Osteocyte (in vitro differentiated cells): Measurements from ENCODE around the gene ADGRL1. TPM values are rescaled to one million over a fixed set of nuclear protein-coding genes. Genes with fewer than 3 reads are reported as not detected.
A peak's percentile ranks its signal among the peaks of the same experiment; 100 is the strongest.
"Not testable (repeated sequence)": the region's sequence is repeated elsewhere in the genome, so short reads cannot be mapped to it uniquely, and the experiment has no call there.

ENCODE experiments used
- DNase-seq: peaks from one replicate; pipeline ENCODE4 v3.0.0; 2021; ENCODE audit warnings: mixed read lengths; ENCODE audit not compliant: unreplicated experiment; ENCODE audit errors: extremely low spot score
- H3K27ac Mint-ChIP-seq: one replicate; pipeline ENCODE4 v1.8.0; 2021; ENCODE audit warnings: mild to moderate bottlenecking, mixed read lengths; ENCODE audit not compliant: unreplicated experiment
- H3K27me3 Mint-ChIP-seq: one replicate; pipeline ENCODE4 v1.8.0; 2021; ENCODE audit warnings: mixed read lengths; ENCODE audit not compliant: unreplicated experiment
- H3K36me3 Mint-ChIP-seq: one replicate; pipeline ENCODE4 v1.8.0; 2021; ENCODE audit warnings: mixed read lengths; ENCODE audit not compliant: unreplicated experiment
- H3K4me1 Mint-ChIP-seq: one replicate; pipeline ENCODE4 v1.8.0; 2021; ENCODE audit warnings: mixed read lengths; ENCODE audit not compliant: unreplicated experiment
- H3K4me3 Mint-ChIP-seq: one replicate; pipeline ENCODE4 v1.8.0; 2021; ENCODE audit warnings: mild to moderate bottlenecking, moderate library complexity, mixed read lengths; ENCODE audit not compliant: unreplicated experiment
- H3K9me3 Mint-ChIP-seq: one replicate; pipeline ENCODE4 v1.8.0; 2021; ENCODE audit warnings: mixed read lengths; ENCODE audit not compliant: unreplicated experiment
- CTCF ChIP-seq: fragments of 200-600 bp; sonication (generic); IDR thresholded peaks from 2 replicates; pipeline ENCODE4 v1.5.0; 2021; ENCODE audit warnings: antibody characterized with exemption, mild to moderate bottlenecking, moderate library complexity
- total RNA-seq: library from RNA; stranded (reverse); gene quantifications from 2 replicates; pipeline ENCODE4 v1.2.1, GENCODE V29; 2021

The ADGRL1 gene
- total RNA-seq, 1 donor from 2014 or later: 43.5 TPM

GRCh38 chr19:14222886-14223285, 16.9 kb upstream of the ADGRL1 start:
- H3K4me3 Mint-ChIP-seq: no peak overlapping the region
- H3K27me3 Mint-ChIP-seq: no peaks in the 10 kb centered on the region
- peaks cover 14% of the 10 kb centered on the region for H3K4me1 Mint-ChIP-seq
- DNase-seq: no peak
- TF ChIP-seq CTCF: no peak
- H3K27ac Mint-ChIP-seq: no peak overlapping the region
- no peaks in the 10 kb centered on the region for H3K9me3 Mint-ChIP-seq
- no peaks in the 10 kb centered on the region for H3K36me3 Mint-ChIP-seq

DNA sequence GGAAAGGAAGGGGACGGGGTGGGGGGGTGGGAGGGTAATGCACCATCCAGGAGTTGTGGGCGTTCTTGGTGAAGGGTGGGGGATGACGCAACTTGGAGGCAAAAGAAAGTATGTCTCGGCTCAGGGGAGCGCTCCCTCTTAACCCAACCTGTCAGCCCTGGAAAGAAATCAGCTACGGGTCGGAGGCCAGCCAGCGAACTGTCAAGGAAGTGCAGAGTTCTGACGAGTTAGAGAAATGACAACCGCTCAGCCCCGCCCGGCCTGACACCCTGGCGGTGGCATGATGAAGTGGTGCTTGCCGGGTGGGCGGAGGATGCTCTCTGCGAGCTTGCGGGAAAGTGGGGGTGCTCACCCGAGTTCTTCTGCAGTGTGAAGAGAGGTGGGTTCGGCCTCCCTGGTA, 15.4 kb upstream of the ADGRL1 start:
- H3K9me3 Mint-ChIP-seq, DNase-seq, H3K27ac Mint-ChIP-seq, H3K4me3 Mint-ChIP-seq, H3K36me3 Mint-ChIP-seq, H3K27me3 Mint-ChIP-seq: not testable (repeated sequence)
- peak; percentile 32 for TF ChIP-seq CTCF
- peaks cover 19% of the 10 kb centered on the region for H3K4me1 Mint-ChIP-seq

- H3K9me3 Mint-ChIP-seq: no peaks in the 10 kb centered on the region
- DNase-seq: no peak
- H3K36me3 Mint-ChIP-seq: no peaks in the 10 kb centered on the region
Observed at GRCh38 chr19:14218620-14219330, 12.8 kb upstream of the ADGRL1 start.

GRCh38 chr19:14217886-14218285, 11.9 kb upstream of the ADGRL1 start:
- H3K4me1 Mint-ChIP-seq: peaks cover 17% of the 10 kb centered on the region
- H3K9me3 Mint-ChIP-seq, H3K27ac Mint-ChIP-seq, DNase-seq, H3K36me3 Mint-ChIP-seq, H3K27me3 Mint-ChIP-seq, H3K4me3 Mint-ChIP-seq: not testable (repeated sequence)

More at GRCh38 chr19:14218620-14219330, 12.8 kb upstream of the ADGRL1 start:
- no peaks in the 10 kb centered on the region for H3K27me3 Mint-ChIP-seq
- no peak overlapping the region for H3K4me3 Mint-ChIP-seq
- H3K4me1 Mint-ChIP-seq: peaks cover 17% of the 10 kb centered on the region
- H3K27ac Mint-ChIP-seq: no peak overlapping the region
- TF ChIP-seq CTCF: no peak

DNA sequence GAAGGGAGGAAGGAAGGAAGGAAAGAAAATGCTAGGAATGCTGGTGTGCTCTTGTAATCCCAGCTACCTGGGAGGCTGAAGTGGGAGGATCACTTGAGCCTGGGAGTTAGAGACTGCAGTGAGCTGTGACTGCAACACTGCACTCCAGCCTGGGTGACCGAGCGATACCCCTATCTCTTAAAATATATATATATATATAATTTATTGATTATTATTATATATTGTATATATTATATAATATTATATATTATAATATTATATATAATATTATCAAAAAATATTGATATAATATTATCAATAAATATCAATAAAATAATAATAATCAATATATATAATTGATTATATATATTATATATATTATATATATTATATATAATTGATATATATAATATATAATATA, 8.6 kb upstream of the ADGRL1 start:
- no peak overlapping the region for H3K4me3 Mint-ChIP-seq
- DNase-seq: no peak
- H3K4me1 Mint-ChIP-seq: peaks cover 7% of the 10 kb centered on the region
- TF ChIP-seq CTCF: no peak
- H3K27me3 Mint-ChIP-seq: no peaks in the 10 kb centered on the region
- no peaks in the 10 kb centered on the region for H3K9me3 Mint-ChIP-seq
- H3K27ac Mint-ChIP-seq: no peak overlapping the region
- H3K36me3 Mint-ChIP-seq: no peaks in the 10 kb centered on the region

DNA sequence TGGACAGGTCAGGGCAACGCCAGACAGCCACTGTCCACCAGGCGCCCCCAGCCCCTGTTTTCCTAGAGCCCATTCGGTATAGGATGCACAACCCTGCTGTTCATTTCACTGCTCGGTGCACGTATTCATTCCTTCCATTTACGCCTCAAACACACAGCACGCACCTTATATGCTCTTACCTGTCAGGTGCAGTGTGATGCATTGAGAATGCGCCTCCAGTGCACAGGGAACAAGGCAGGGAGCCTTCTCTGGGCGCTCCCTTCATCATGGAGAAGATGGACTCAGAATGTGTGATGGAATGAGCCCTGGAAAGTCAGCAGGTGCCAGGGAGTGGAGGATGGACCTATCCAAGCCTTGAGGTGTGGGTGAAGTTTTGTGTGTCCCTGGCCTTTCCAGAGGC, 4.2 kb upstream of the ADGRL1 start:
- not testable (repeated sequence) for H3K4me1 Mint-ChIP-seq, H3K4me3 Mint-ChIP-seq, H3K36me3 Mint-ChIP-seq, DNase-seq, H3K27me3 Mint-ChIP-seq, H3K27ac Mint-ChIP-seq, H3K9me3 Mint-ChIP-seq

- not testable (repeated sequence) for DNase-seq, H3K9me3 Mint-ChIP-seq, H3K4me1 Mint-ChIP-seq, H3K27ac Mint-ChIP-seq, H3K4me3 Mint-ChIP-seq, H3K27me3 Mint-ChIP-seq, H3K36me3 Mint-ChIP-seq
Observed at GRCh38 chr19:14209401-14209800, 3.4 kb upstream of the ADGRL1 start.

DNA sequence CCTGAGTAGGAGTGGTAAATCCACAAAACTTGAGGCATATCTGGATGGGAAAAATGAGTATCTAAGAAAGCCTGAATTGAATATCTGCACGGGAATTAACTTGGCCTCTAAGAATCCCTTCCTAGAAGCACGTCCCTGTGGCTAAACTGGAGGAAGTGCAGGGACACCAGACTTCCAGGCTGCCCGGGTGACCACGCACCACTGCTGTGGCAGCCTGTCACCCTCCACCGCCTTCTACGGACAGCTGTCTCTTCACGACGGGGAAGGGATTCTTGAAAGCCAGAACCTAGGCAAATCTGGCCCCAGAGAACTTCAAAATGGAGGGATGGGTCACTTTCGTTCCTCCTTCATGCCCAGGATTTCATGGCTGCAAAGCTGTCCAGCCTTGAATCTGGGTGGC, 2.5 kb upstream of the ADGRL1 start:
- H3K27ac Mint-ChIP-seq, H3K4me3 Mint-ChIP-seq, H3K36me3 Mint-ChIP-seq, DNase-seq, H3K9me3 Mint-ChIP-seq, H3K27me3 Mint-ChIP-seq: not testable (repeated sequence)
- peaks cover 15% of the 10 kb centered on the region for H3K4me1 Mint-ChIP-seq

- peak overlapping the region; percentile 92 for H3K27ac Mint-ChIP-seq
Observed at GRCh38 chr19:14207796-14208195, 1.8 kb upstream of the ADGRL1 start.

More at GRCh38 chr19:14207796-14208195, 1.8 kb upstream of the ADGRL1 start:
- not testable (repeated sequence) for H3K36me3 Mint-ChIP-seq, H3K27me3 Mint-ChIP-seq, DNase-seq, H3K9me3 Mint-ChIP-seq
- peak overlapping the region; percentile 86 for H3K4me3 Mint-ChIP-seq
- H3K4me1 Mint-ChIP-seq: peaks cover 19% of the 10 kb centered on the region
